ENCODE data around the gene MGAT5.

The MGAT5 gene

DNA sequence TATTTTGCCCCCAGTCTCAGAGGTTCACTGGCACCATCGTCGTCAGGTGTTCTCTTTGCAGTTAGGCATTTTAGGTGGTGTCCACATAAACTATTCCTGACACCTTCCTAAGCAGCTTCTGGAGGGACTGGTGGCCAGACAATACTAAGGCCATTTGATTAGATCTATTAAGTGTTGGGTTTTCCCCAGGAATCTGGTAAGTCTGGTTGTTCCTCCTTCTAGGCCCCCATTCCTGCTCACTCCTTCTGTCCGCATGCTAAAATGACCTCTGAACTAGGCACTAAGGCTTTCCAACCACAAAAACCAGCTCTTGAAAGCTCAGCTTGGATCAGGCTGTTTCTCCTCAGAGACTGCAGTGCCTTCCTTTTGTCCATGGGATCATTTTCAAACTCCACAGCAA, 100.7 kb downstream of the MGAT5 start:
- H3K9me3 ChIP-seq (ENCODE audit: control insufficient read depth, low read length) = no peaks in the 10 kb centered on the region
- no peak overlapping the region for H3K9ac ChIP-seq (ENCODE audit: low read length)
- no peaks in the 10 kb centered on the region for H3K27me3 ChIP-seq (ENCODE audit: control insufficient read depth, insufficient read depth, low read length)
- H3K4me3 ChIP-seq (ENCODE audit: low read length) = no peak overlapping the region
- H3K36me3 ChIP-seq (ENCODE audit: control insufficient read depth, insufficient read depth, low read length) = no peaks in the 10 kb centered on the region
- H3K4me1 ChIP-seq (ENCODE audit: control insufficient read depth, insufficient read depth, low read length) = peaks cover 5% of the 10 kb centered on the region

DNA sequence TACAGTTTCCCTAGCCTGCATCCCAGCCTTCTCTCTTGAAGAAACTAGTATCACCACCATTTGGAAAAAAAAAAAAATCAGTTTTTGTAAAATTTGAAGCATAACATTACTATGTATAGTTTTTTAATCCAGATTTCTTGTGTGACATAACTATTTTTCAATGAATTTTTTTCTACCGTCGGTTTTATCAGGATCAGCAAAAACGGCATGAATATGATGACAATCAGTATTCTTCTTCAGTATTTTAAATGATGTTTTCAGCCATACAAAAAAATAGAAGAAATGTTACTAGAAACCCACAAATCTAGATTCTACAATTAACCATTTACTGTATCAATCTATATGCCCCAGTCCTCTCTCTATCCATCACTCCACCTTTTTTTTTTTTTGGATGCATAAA, 103.9 kb downstream of the MGAT5 start:
- H3K9me3 ChIP-seq (ENCODE audit: control insufficient read depth, low read length) = no peaks in the 10 kb centered on the region
- H3K36me3 ChIP-seq (ENCODE audit: control insufficient read depth, insufficient read depth, low read length) = no peaks in the 10 kb centered on the region
- no peaks in the 10 kb centered on the region for H3K27me3 ChIP-seq (ENCODE audit: control insufficient read depth, insufficient read depth, low read length)

DNA sequence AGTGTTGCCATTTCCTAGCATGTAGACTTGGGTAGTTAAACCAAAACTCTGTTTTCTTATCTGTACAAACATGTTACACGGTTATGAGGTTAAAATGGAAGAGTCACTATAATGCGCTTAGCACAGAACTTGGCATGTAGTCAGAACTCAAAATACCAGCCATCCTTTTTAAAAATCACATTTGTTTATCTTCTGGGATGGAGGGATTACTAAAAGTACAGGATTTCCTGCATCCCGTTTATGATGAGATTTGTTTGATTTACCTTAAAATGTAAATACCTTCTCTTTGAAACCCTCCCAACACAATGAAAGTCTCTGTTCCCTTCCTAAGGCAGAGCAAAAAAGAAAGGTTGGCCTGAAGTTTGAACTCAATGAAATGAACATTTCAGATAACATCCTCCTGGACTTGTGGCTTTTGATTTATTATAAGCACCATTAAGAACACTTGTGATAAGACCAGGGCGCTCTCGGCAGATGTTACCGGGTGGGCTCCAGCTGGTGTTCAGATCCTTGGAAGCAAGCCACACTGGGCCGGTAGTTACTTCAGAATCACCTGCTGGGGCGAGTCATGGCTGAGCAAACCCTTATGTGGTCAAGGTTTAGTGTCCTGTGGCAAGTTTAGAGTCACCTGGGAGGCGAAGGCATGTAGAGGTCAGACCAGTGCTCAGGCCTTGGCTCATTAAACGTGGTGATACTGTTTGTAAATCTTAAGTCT, 105.7 kb downstream of the MGAT5 start:
- peaks cover 5% of the 10 kb centered on the region for H3K4me1 ChIP-seq (ENCODE audit: control insufficient read depth, insufficient read depth, low read length)
- no peaks in the 10 kb centered on the region for H3K27me3 ChIP-seq (ENCODE audit: control insufficient read depth, insufficient read depth, low read length)
- H3K4me3 ChIP-seq (ENCODE audit: low read length) = no peak overlapping the region
- H3K36me3 ChIP-seq (ENCODE audit: control insufficient read depth, insufficient read depth, low read length) = no peaks in the 10 kb centered on the region
- H3K9me3 ChIP-seq (ENCODE audit: control insufficient read depth, low read length) = no peaks in the 10 kb centered on the region
- no peak overlapping the region for H3K9ac ChIP-seq (ENCODE audit: low read length)

More for the DNA sequence above, 103.9 kb downstream of the MGAT5 start:
- Histone ChIP-seq H3K4me3 (ENCODE audit: low read length) (no peak overlapping the region), H3K4me1 (ENCODE audit: control insufficient read depth, insufficient read depth, low read length) (peaks cover 5% of the 10 kb centered on the region), H3K9ac (ENCODE audit: low read length) (no peak overlapping the region)

DNA sequence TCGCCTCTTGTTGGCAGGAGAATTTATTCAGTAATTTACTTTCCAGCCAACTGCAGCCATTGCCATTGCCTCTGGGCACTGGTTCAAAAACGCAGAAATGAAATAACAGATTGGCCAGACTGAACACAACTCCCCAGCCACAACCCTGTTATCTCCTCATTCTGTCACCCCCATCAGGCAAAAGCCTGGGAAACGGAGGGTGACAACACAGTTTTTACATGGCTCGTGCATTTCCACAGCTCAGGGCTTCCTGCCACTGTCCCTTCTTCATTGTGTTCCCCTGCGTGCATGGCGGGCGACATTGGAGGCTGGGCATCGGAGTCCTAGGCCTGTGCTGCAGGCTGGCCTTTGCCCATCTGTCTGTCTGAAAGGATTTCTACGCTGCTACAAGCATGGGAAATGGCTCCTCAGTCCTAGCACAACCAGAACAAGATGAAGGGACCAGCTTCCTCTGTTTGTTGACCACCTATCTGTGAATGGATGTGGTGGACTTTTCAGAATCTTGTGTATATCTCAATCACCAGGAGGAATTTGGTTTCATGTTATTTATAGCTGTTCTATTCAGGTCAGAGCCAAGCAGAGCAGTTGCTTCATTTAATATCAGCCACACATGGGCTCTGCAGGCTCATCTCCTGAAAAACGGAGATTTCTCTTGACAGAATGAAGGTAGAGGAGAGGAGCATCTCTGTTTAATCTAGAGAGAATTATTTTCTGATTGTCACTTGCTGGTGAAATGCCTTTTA, 107.0 kb downstream of the MGAT5 start:
- Histone ChIP-seq H3K9ac (ENCODE audit: low read length) (no peak overlapping the region), H3K4me1 (ENCODE audit: control insufficient read depth, insufficient read depth, low read length) (peaks cover 5% of the 10 kb centered on the region), H3K9me3 (ENCODE audit: control insufficient read depth, low read length) (no peaks in the 10 kb centered on the region), H3K27me3 (ENCODE audit: control insufficient read depth, insufficient read depth, low read length) (no peaks in the 10 kb centered on the region), H3K36me3 (ENCODE audit: control insufficient read depth, insufficient read depth, low read length) (no peaks in the 10 kb centered on the region), H3K4me3 (ENCODE audit: low read length) (no peak overlapping the region)

DNA sequence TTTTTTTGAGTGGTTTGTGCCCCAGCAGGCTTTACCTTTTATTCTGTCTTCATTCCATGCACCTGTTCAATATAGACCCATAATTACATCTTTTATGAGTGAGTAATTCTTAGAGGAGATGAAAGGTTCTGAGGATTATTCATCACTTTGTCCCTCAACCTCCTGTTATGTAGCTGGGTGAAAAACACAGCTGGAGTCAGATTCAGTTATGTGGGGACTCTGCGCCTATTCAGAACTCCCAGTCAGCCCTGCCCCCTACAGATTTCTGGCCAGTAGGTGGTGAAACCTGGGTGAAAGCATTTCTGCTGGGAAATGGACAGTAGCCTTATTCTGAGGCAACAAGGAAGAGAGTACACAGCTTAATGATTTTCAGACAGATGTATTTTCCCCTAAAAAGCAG, 107.8 kb downstream of the MGAT5 start:
- H3K9me3 ChIP-seq (ENCODE audit: control insufficient read depth, low read length) = no peaks in the 10 kb centered on the region
- no peaks in the 10 kb centered on the region for H3K27me3 ChIP-seq (ENCODE audit: control insufficient read depth, insufficient read depth, low read length)
- H3K36me3 ChIP-seq (ENCODE audit: control insufficient read depth, insufficient read depth, low read length) = no peaks in the 10 kb centered on the region
- no peak overlapping the region for H3K9ac ChIP-seq (ENCODE audit: low read length)
- no peak overlapping the region for H3K4me3 ChIP-seq (ENCODE audit: low read length)
- H3K4me1 ChIP-seq (ENCODE audit: control insufficient read depth, insufficient read depth, low read length) = peaks cover 5% of the 10 kb centered on the region

DNA sequence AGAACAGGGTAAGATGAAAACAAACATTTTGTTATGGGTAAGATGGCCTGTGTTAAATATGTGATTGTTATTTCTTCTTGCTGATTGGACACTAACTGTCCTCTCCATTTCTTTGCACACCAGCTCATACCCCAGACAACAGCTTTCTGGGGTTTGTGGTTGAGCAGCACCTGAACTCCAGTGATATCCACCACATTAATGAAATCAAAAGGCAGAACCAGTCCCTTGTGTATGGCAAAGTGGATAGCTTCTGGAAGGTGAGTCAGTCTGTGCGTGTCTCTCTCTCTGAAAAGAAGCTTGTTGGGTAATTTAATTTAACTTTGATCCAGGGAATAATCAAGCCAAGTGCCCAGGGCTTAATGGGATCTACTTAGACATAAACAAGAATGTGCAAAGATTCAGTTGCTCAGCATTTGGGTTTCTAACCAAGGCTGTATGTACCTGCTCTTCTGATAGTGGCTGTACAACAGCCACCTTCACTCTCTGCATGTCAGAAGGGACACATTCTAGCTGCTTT, 108.3 kb downstream of the MGAT5 start:
- H3K4me3 ChIP-seq (ENCODE audit: low read length) = no peak overlapping the region
- no peaks in the 10 kb centered on the region for H3K36me3 ChIP-seq (ENCODE audit: control insufficient read depth, insufficient read depth, low read length)
- H3K27me3 ChIP-seq (ENCODE audit: control insufficient read depth, insufficient read depth, low read length) = no peaks in the 10 kb centered on the region
- peaks cover 6% of the 10 kb centered on the region for H3K4me1 ChIP-seq (ENCODE audit: control insufficient read depth, insufficient read depth, low read length)
- no peaks in the 10 kb centered on the region for H3K9me3 ChIP-seq (ENCODE audit: control insufficient read depth, low read length)
- no peak overlapping the region for H3K9ac ChIP-seq (ENCODE audit: low read length)

DNA sequence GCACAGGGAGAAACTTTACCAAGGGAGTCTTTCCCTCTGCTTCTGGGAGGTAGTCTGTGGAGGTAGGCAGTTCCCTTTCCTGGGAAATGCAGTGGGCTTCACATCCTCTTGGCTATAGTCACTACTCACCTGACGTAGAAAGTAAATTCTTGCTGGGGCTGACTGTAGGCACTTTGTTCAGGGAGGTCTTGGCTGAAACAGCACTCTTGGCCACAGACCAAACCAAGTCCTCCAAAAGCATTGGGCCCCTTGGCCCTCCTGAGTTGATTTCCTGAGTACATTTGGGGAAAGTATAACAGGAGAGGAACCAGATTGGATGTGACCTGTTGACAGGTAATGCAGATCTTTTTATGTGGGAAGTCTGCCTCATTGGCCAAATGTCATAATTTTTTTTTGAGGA, 108.9 kb downstream of the MGAT5 start:
- Histone ChIP-seq H3K36me3 (ENCODE audit: control insufficient read depth, insufficient read depth, low read length) (no peaks in the 10 kb centered on the region), H3K9ac (ENCODE audit: low read length) (no peak overlapping the region), H3K4me3 (ENCODE audit: low read length) (no peak overlapping the region), H3K4me1 (ENCODE audit: control insufficient read depth, insufficient read depth, low read length) (peaks cover 11% of the 10 kb centered on the region), H3K9me3 (ENCODE audit: control insufficient read depth, low read length) (no peaks in the 10 kb centered on the region), H3K27me3 (ENCODE audit: control insufficient read depth, insufficient read depth, low read length) (no peaks in the 10 kb centered on the region)

DNA sequence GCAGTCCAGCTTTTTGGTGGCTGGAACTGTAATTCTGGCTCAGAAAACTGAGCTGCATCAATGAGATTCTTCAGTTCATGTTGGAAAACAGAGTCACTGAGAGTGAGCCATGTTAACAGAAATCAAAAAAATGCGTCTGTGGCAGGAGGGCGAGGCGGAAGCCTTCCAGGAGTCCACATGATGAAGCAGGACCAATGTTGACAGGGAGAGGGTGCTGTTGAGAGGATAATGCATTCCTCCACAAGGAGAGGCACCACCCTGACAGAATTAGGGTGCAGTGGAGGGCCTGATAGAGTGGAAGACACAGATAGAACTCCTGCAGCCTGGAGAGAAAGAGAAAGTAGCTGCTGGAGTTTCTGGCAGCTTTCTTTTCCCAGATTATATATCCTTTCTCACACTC, 111.5 kb downstream of the MGAT5 start:
- H3K9me3 ChIP-seq (ENCODE audit: control insufficient read depth, low read length) = no peaks in the 10 kb centered on the region
- H3K4me3 ChIP-seq (ENCODE audit: low read length) = no peak overlapping the region
- H3K27me3 ChIP-seq (ENCODE audit: control insufficient read depth, insufficient read depth, low read length) = no peaks in the 10 kb centered on the region
- peaks cover 18% of the 10 kb centered on the region for H3K4me1 ChIP-seq (ENCODE audit: control insufficient read depth, insufficient read depth, low read length)
- no peaks in the 10 kb centered on the region for H3K36me3 ChIP-seq (ENCODE audit: control insufficient read depth, insufficient read depth, low read length)
- no peak overlapping the region for H3K9ac ChIP-seq (ENCODE audit: low read length)

DNA sequence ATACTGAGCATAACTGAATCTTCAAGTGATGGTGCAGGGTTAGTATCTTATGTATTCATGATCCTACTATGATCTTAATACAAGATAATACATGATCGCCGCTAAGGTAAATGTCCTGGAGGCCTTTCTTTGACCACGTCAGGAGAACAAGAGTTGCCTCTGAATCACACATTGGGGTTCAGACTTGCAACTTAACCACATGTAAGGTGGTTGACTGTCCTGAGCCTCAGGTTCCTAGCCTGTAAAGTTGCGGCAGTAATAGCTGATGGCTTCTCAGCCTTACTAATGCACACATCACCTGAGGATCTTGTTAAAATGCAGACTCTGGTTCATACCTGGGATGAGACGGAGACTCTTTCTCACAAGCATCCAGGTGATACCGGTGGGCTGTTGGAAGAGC, 112.5 kb downstream of the MGAT5 start:
- Histone ChIP-seq H3K9ac (ENCODE audit: low read length) (no peak overlapping the region), H3K36me3 (ENCODE audit: control insufficient read depth, insufficient read depth, low read length) (no peaks in the 10 kb centered on the region), H3K27me3 (ENCODE audit: control insufficient read depth, insufficient read depth, low read length) (no peaks in the 10 kb centered on the region), H3K4me3 (ENCODE audit: low read length) (no peak overlapping the region), H3K4me1 (ENCODE audit: control insufficient read depth, insufficient read depth, low read length) (peaks cover 18% of the 10 kb centered on the region), H3K9me3 (ENCODE audit: control insufficient read depth, low read length) (no peaks in the 10 kb centered on the region)

DNA sequence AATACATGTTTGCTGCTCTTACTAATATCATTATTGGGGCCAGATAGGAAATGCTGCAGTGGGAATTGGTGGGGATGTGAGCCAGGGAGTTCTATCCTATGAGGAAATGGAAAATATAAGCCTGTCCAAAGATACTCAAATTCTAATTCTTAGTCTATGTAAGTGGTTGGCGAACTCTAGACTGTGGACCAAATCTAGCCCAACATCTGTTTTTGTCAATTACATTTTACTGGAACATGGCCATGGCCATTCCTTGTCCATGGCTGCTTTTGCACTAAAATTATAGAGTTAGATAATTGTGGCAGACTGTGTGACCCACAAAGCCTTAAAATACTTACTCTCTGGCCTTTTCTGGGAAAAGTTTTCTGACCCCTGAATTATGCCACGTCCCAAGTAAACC, 113.3 kb downstream of the MGAT5 start:
- H3K4me3 ChIP-seq (ENCODE audit: low read length) = no peak overlapping the region
- no peak overlapping the region for H3K9ac ChIP-seq (ENCODE audit: low read length)
- H3K9me3 ChIP-seq (ENCODE audit: control insufficient read depth, low read length) = no peaks in the 10 kb centered on the region
- H3K4me1 ChIP-seq (ENCODE audit: control insufficient read depth, insufficient read depth, low read length) = peaks cover 18% of the 10 kb centered on the region
- no peaks in the 10 kb centered on the region for H3K36me3 ChIP-seq (ENCODE audit: control insufficient read depth, insufficient read depth, low read length)
- H3K27me3 ChIP-seq (ENCODE audit: control insufficient read depth, insufficient read depth, low read length) = no peaks in the 10 kb centered on the region

DNA sequence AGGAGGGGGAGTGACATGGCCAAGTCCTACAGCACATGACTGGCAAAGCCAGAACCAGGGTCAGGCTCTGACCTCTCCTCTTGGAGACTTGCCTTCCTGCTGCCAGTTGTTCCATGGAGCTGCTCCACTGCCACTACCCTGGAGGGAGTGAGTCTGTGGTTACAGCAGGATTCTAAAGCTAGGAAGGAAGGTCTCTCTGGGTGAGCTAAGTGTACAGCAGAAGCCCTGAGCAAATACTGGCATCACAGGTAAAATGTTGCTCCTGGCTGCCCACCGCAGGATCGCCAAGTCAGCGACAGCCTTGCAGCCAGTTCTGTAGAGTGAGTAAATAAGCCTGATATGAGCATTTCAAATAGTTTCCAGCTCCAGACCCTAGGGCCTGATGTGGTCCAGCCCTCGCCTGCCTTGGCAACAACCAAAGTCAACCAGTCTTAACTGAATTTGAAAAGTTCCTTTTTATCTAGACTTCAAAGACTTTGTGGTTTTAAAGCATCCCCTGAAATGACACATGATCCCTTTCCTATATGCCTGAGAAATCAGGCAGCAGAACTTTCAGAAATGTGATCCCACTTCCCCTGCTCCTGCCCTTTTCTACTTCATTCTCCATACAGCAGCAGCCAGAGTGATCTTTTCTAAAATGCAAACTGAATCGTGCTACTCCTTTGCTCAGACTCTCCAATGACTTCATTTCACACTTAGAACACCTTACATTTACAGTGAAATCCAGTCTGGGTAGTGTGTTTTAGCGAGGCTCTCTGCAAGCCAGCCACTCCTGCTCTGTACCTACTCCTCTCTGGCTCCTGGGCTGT, 114.3 kb downstream of the MGAT5 start:
- no peaks in the 10 kb centered on the region for H3K36me3 ChIP-seq (ENCODE audit: control insufficient read depth, insufficient read depth, low read length)
- H3K9me3 ChIP-seq (ENCODE audit: control insufficient read depth, low read length) = no peaks in the 10 kb centered on the region
- H3K27me3 ChIP-seq (ENCODE audit: control insufficient read depth, insufficient read depth, low read length) = no peaks in the 10 kb centered on the region
- no peak overlapping the region for H3K4me3 ChIP-seq (ENCODE audit: low read length)
- peaks cover 18% of the 10 kb centered on the region for H3K4me1 ChIP-seq (ENCODE audit: control insufficient read depth, insufficient read depth, low read length)
- H3K9ac ChIP-seq (ENCODE audit: low read length) = no peak overlapping the region

All from mucosa of stomach (tissue), 1 donor.